Mesenchymal stem cell (in vitro differentiated cells and primary cell): ENCODE data around the gene PPP1R12A.

ENCODE experiments used
- DNase-seq: peaks from one replicate; pipeline ENCODE4 v3.0.0-alpha.2; 2013
- H2AFZ ChIP-seq: one replicate; pipeline ENCODE4 v1.6.1; 2013; ENCODE audit warnings: low read depth, mild to moderate bottlenecking, control low read depth, inconsistent platforms, low read length, moderate library complexity
- H2AK5ac ChIP-seq: 2 replicates; pipeline ENCODE4 v1.6.1; 2013; ENCODE audit warnings: low read length, moderate library complexity, mild to moderate bottlenecking, inconsistent platforms; ENCODE audit not compliant: severe bottlenecking
- H2BK120ac ChIP-seq: one replicate; pipeline ENCODE4 v1.6.1; 2013; ENCODE audit warnings: low read depth, mild to moderate bottlenecking, inconsistent platforms, low read length, moderate library complexity
- H2BK12ac ChIP-seq, 2 experiments: one replicate each; pipeline ENCODE4 v1.6.1; 2013; ENCODE audit warnings: inconsistent platforms in 2 of 2, low read length in 2 of 2, mild to moderate bottlenecking in 2 of 2, moderate library complexity in 2 of 2, control low read depth in 1 of 2
- H2BK15ac ChIP-seq: one replicate; pipeline ENCODE4 v1.6.1; 2013; ENCODE audit warnings: mild to moderate bottlenecking, low read depth, inconsistent platforms; ENCODE audit not compliant: poor library complexity, severe bottlenecking
- H2BK5ac ChIP-seq: 2 replicates; pipeline ENCODE4 v1.6.1; 2013; ENCODE audit warnings: low read depth, mild to moderate bottlenecking, low read length, control low read depth, inconsistent platforms; ENCODE audit not compliant: poor library complexity, severe bottlenecking
- H3K14ac ChIP-seq, 2 experiments: one replicate each; pipeline ENCODE4 v1.6.1; 2013; ENCODE audit warnings: inconsistent platforms in 2 of 2, low read length in 2 of 2, control low read depth in 1 of 2, mild to moderate bottlenecking in 1 of 2, moderate library complexity in 1 of 2
- H3K18ac ChIP-seq, 2 experiments: one replicate each; pipeline ENCODE4 v1.6.1; 2013; ENCODE audit warnings: inconsistent platforms in 2 of 2, low read length in 2 of 2, control low read depth in 1 of 2, low read depth in 1 of 2, mild to moderate bottlenecking in 1 of 2
- H3K23ac ChIP-seq, 2 experiments: one replicate each; pipeline ENCODE4 v1.6.1; 2013; ENCODE audit warnings: inconsistent platforms in 2 of 2, low read length in 2 of 2, mild to moderate bottlenecking in 2 of 2, moderate library complexity in 2 of 2, control low read depth in 1 of 2
- H3K27ac ChIP-seq: 2 replicates; pipeline ENCODE4 v1.5.1; 2013; ENCODE audit warnings: mild to moderate bottlenecking, moderate library complexity, low read length, control low read depth, inconsistent platforms; ENCODE audit not compliant: poor library complexity, severe bottlenecking
- H3K27me3 ChIP-seq, 2 experiments: 2 replicates each; pipeline versions ENCODE4 v1.6.1 to v1.7.0; 2013; ENCODE audit warnings: low read length in 2 of 2, mild to moderate bottlenecking in 2 of 2, moderate library complexity in 2 of 2, control low read depth in 1 of 2, inconsistent platforms in 1 of 2; ENCODE audit not compliant: control insufficient read depth in 1 of 2, insufficient read depth in 1 of 2
- H3K36me3 ChIP-seq, 2 experiments: 2 replicates each; pipeline versions ENCODE4 v1.6.1 to v1.7.0; 2013; ENCODE audit warnings: low read length in 2 of 2, control low read depth in 1 of 2, inconsistent platforms in 1 of 2, low read depth in 1 of 2, mild to moderate bottlenecking in 1 of 2; ENCODE audit not compliant: insufficient read depth in 2 of 2, control insufficient read depth in 1 of 2
- H3K4ac ChIP-seq, 2 experiments: one replicate each; pipeline ENCODE4 v1.6.1; 2013; ENCODE audit warnings: inconsistent platforms in 2 of 2, low read length in 2 of 2, mild to moderate bottlenecking in 2 of 2, moderate library complexity in 2 of 2, control low read depth in 1 of 2, low read depth in 1 of 2
- H3K4me1 ChIP-seq: 2 replicates; pipeline ENCODE4 v1.6.1; 2013; ENCODE audit warnings: low read depth, low read length, control low read depth; ENCODE audit not compliant: control insufficient read depth, insufficient read depth
- H3K4me2 ChIP-seq: 2 replicates; pipeline ENCODE4 v1.6.1; 2013; ENCODE audit warnings: low read length, mild to moderate bottlenecking, inconsistent platforms; ENCODE audit not compliant: poor library complexity, severe bottlenecking
- H3K4me3 ChIP-seq, 2 experiments: 2 replicates each; pipeline versions ENCODE4 v1.5.1 to v1.7.0; 2013; ENCODE audit warnings: low read length in 2 of 2, mild to moderate bottlenecking in 2 of 2, control low read depth in 1 of 2, low read depth in 1 of 2; ENCODE audit not compliant: insufficient read depth in 1 of 2
- H3K79me1 ChIP-seq: replicated peaks from 2 replicates; pipeline ENCODE4 v1.6.1; 2013; ENCODE audit warnings: mild to moderate bottlenecking, control low read depth, low read length, inconsistent platforms; ENCODE audit not compliant: poor library complexity, severe bottlenecking
- H3K9ac ChIP-seq: 2 replicates; pipeline ENCODE4 v1.7.0; 2013; ENCODE audit warnings: mild to moderate bottlenecking, low read length, moderate library complexity
- H3K9me3 ChIP-seq: 2 replicates; pipeline ENCODE4 v1.7.0; 2013; ENCODE audit warnings: mild to moderate bottlenecking, low read length; ENCODE audit not compliant: control insufficient read depth
- H4K8ac ChIP-seq: one replicate; pipeline ENCODE4 v1.6.1; 2013; ENCODE audit warnings: inconsistent platforms, mild to moderate bottlenecking, low read length, moderate library complexity
- H4K91ac ChIP-seq: one replicate; pipeline ENCODE4 v1.6.1; 2013; ENCODE audit warnings: mild to moderate bottlenecking, low read length, inconsistent platforms
- WGBS: methylation state at CpG from one replicate; pipeline ENCODE4 v1.1.7; 2013; ENCODE audit warnings: mixed read lengths; 5-methylcytosine and 5-hydroxymethylcytosine counted together

The PPP1R12A gene

GRCh38 chr12:79920421-79921238 lies 14.3 kb downstream of the PPP1R12A start:
- Histone ChIP-seq H3K14ac (no peak overlapping the region), H2AFZ (no peak overlapping the region), H2BK15ac (no peak overlapping the region), H3K18ac (no peak overlapping the region), H3K27ac (no peak overlapping the region), H2BK120ac (no peak overlapping the region), H3K27me3 (no peaks in the 10 kb centered on the region), H3K36me3 (no peaks in the 10 kb centered on the region), H3K23ac (no peak overlapping the region), H4K8ac (no peak overlapping the region), H3K79me1 (no peaks in the 10 kb centered on the region), H3K4me3 (no peak overlapping the region), H2BK12ac (no peak overlapping the region), H2AK5ac (no peak overlapping the region), H4K91ac (no peak overlapping the region), H3K9ac (no peak overlapping the region), H3K9me3 (no peaks in the 10 kb centered on the region), H2BK5ac (no peak overlapping the region), H3K4ac (no peak overlapping the region), H3K4me2 (no peak overlapping the region), H3K4me1 (no peaks in the 10 kb centered on the region)
- 90% methylated on average over 2 of the region's 5 CpGs for WGBS
- no peak for DNase-seq

GRCh38 chr12:79919762-79920161 lies 15.1 kb downstream of the PPP1R12A start:
- Histone ChIP-seq H2BK15ac (no peak overlapping the region), H3K79me1 (no peaks in the 10 kb centered on the region), H3K4me2 (no peak overlapping the region), H4K8ac (no peak overlapping the region), H3K27ac (no peak overlapping the region), H2AFZ (no peak overlapping the region), H3K9ac (no peak overlapping the region), H3K9me3 (no peaks in the 10 kb centered on the region), H2BK120ac (no peak overlapping the region), H2BK5ac (no peak overlapping the region), H3K18ac (no peak overlapping the region), H3K4me3 (no peak overlapping the region), H3K23ac (no peak overlapping the region), H3K36me3 (no peaks in the 10 kb centered on the region), H3K14ac (no peak overlapping the region), H4K91ac (no peak overlapping the region), H3K4ac (no peak overlapping the region), H3K27me3 (no peaks in the 10 kb centered on the region), H2AK5ac (no peak overlapping the region), H3K4me1 (no peaks in the 10 kb centered on the region), H2BK12ac (no peak overlapping the region)
- WGBS, result 75% methylated on average over 1 of the region's 1 CpG
- no peak for DNase-seq

GRCh38 chr12:79916826-79917225 lies 18.1 kb downstream of the PPP1R12A start:
- H2BK5ac ChIP-seq, result no peak overlapping the region
- no peak overlapping the region for H3K9ac ChIP-seq
- peaks cover 0 to 5% of the 10 kb centered on the region in 2 experiments for H3K36me3 ChIP-seq
- no peak overlapping the region for H2AFZ ChIP-seq
- no peaks in the 10 kb centered on the region for H3K4me1 ChIP-seq
- H3K9me3 ChIP-seq, result no peaks in the 10 kb centered on the region
- H3K18ac ChIP-seq, result no peak overlapping the region
- H4K8ac ChIP-seq, result no peak overlapping the region
- H2BK120ac ChIP-seq, result no peak overlapping the region
- no peaks in the 10 kb centered on the region for H3K79me1 ChIP-seq
- no peak overlapping the region for H2BK12ac ChIP-seq
- no peak overlapping the region for H3K27ac ChIP-seq
- H3K14ac ChIP-seq, result no peak overlapping the region
- no peak overlapping the region for H3K23ac ChIP-seq
- H3K4me3 ChIP-seq, result no peak overlapping the region
- H4K91ac ChIP-seq, result no peak overlapping the region
- H2AK5ac ChIP-seq, result no peak overlapping the region
- no peak overlapping the region for H3K4ac ChIP-seq
- no peaks in the 10 kb centered on the region for H3K27me3 ChIP-seq
- 100% methylated on average over 1 of the region's 2 CpGs for WGBS
- no peak overlapping the region for H3K4me2 ChIP-seq
- no peak for DNase-seq
- no peak overlapping the region for H2BK15ac ChIP-seq

- no peak overlapping the region for H4K8ac ChIP-seq
- no peak overlapping the region for H3K27ac ChIP-seq
- no peak overlapping the region for H2BK5ac ChIP-seq
- H2BK15ac ChIP-seq, result no peak overlapping the region
- no peak overlapping the region for H3K4me3 ChIP-seq
- H3K4ac ChIP-seq, result no peak overlapping the region
- H3K9me3 ChIP-seq, result no peaks in the 10 kb centered on the region
- H3K4me1 ChIP-seq, result no peaks in the 10 kb centered on the region
- no peak overlapping the region for H2AK5ac ChIP-seq
- H3K4me2 ChIP-seq, result no peak overlapping the region
- no peak overlapping the region for H3K18ac ChIP-seq
- H4K91ac ChIP-seq, result no peak overlapping the region
- H3K23ac ChIP-seq, result no peak overlapping the region
- H3K36me3 ChIP-seq, result peaks cover 0 to 10% of the 10 kb centered on the region in 2 experiments
- no peak overlapping the region for H2BK120ac ChIP-seq
- H3K79me1 ChIP-seq, result no peaks in the 10 kb centered on the region
- DNase-seq, result no peak
- no peak overlapping the region for H3K14ac ChIP-seq
- WGBS, result 88% methylated on average over 5 of the region's 6 CpGs
- no peak overlapping the region for H2BK12ac ChIP-seq
- no peak overlapping the region for H2AFZ ChIP-seq
- H3K9ac ChIP-seq, result no peak overlapping the region
- no peaks in the 10 kb centered on the region for H3K27me3 ChIP-seq
Observed at GRCh38 chr12:79911889-79912656, 22.8 kb downstream of the PPP1R12A start.
